HG02852 (cell line): ENCODE data around the gene MBNL2.
"Not testable (repeated sequence)": the region's sequence is repeated elsewhere in the genome, so short reads cannot be mapped to it uniquely, and the experiment has no call there.

Experiments used
- ATAC-seq: cut with Tn5 transposase; IDR thresholded peaks from one replicate; pipeline ENCODE4 v1.9.1; 2021; ENCODE audit warnings: mild to moderate bottlenecking, moderate library complexity; ENCODE audit not compliant: unreplicated experiment

The MBNL2 gene

GRCh38 chr13:97341135-97341534, 119.0 kb downstream of the MBNL2 start:
- ATAC-seq: no peak

- ATAC-seq: no peak
Observed at GRCh38 chr13:97342136-97342535, 120.0 kb downstream of the MBNL2 start.

- no peak for ATAC-seq
Observed at GRCh38 chr13:97342936-97343335, 120.8 kb downstream of the MBNL2 start.

GRCh38 chr13:97344265-97345175, 122.4 kb downstream of the MBNL2 start:
- no peak for ATAC-seq

DNA sequence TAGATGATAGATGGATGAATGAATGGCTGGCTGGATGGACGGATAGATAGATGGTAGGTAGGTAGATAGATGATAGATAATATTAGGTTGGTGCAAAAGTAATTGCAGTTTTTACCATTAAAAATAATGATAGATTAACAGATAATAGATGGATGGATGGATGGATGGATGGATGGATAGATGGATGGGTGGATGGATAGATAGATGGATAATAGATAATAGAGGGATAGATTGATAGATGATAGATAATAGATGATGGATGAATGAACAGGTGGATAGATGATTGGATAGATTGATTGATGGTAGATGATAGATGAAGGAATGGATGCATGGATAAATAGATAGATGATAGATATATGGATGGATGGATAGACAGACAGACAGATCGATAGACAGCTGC, 124.0 kb downstream of the MBNL2 start:
- ATAC-seq: no peak

GRCh38 chr13:97346561-97347254, 124.6 kb downstream of the MBNL2 start:
- ATAC-seq: no peak

- ATAC-seq: no peak
Observed at GRCh38 chr13:97347255-97347932, 125.3 kb downstream of the MBNL2 start.

GRCh38 chr13:97348569-97349100, 126.5 kb downstream of the MBNL2 start:
- ATAC-seq: no peak

GRCh38 chr13:97352012-97352411, 129.9 kb downstream of the MBNL2 start:
- not testable (repeated sequence) for ATAC-seq

- no peak for ATAC-seq
Observed at GRCh38 chr13:97352815-97353214, 130.7 kb downstream of the MBNL2 start.

GRCh38 chr13:97353927-97354675, 132.0 kb downstream of the MBNL2 start:
- ATAC-seq: no peak

- ATAC-seq: no peak
Observed at GRCh38 chr13:97354808-97355207, 132.7 kb downstream of the MBNL2 start.

DNA sequence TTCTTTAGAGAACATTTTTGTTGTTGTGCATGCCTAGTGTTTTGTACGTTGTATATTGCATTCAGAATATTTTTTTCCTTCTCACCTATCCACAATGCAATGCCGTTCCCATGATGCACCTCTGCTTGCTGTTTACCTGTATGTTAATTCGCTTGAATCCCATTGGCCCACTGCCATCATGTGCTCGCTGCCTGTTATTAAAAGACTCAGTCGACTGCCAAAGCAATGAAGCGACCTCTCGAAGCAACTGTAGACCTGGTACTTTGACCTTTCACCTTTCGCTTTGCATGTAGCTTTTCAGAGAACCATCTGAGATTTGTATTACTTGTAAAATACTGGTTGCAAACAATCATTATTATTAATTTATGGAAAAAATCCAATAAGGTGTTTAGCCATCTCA, 134.5 kb downstream of the MBNL2 start:
- no peak for ATAC-seq

DNA sequence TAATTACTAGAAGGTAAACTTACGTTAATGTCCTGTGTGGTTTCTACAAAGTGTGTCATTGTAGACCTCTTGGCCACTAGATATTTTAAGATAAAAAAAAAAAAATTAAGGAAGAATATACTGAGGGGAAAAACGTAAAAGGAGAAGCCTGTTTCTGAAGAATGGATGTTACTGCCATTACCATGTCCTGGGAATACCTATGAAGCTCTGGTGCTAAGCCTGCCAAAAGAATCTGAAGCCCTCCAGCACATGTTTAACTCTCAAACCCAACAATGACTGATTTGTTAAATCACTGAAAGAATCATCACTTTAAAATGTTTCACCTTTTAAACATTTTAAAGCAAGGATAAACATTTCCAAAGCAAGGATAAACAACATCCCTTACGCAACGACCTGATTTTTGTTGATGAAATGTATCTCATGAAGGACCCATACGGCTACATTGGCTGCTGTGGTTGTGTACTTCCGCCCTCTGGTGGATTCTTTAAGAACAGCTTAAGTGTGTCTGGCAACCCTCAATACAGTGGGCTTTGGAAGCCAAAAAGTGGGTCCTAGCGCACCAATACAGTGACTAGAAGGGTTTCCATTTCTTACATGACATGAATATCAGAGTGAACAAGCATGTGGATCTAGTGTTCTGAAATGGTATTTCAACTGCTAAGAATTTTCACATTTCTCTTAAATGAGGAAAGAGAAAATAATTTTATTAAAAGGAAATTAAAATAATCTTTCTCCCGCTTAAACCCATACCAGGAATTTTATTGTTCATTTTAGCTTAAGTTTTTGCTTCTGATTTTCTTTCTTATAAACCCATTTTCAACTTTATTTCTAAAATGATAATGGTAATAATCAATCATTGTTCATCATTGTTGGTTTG, 137.3 kb downstream of the MBNL2 start:
- ATAC-seq: peak; percentile 97

DNA sequence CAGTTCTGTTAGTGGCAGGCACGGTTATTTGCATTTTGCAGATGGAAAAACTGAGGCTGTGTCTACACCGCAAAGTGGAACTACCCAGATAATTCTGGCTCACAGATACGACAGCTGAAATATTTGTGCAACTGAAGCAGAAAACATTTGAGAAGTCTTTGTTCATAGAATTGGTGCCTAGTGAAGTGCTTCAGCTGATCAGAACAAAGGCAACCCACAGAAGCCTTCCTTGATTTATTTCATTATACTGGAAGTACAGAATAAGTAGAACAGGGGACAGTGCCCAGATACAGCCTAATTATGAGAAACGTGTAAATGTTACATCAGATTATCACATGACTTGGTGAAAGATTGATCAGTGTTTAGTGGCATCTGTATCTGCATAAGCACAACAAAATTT, 138.5 kb downstream of the MBNL2 start:
- ATAC-seq: no peak

- no peak for ATAC-seq
Observed at GRCh38 chr13:97364031-97364430, 141.9 kb downstream of the MBNL2 start.

- no peak for ATAC-seq
Observed at GRCh38 chr13:97364827-97365226, 142.7 kb downstream of the MBNL2 start.

DNA sequence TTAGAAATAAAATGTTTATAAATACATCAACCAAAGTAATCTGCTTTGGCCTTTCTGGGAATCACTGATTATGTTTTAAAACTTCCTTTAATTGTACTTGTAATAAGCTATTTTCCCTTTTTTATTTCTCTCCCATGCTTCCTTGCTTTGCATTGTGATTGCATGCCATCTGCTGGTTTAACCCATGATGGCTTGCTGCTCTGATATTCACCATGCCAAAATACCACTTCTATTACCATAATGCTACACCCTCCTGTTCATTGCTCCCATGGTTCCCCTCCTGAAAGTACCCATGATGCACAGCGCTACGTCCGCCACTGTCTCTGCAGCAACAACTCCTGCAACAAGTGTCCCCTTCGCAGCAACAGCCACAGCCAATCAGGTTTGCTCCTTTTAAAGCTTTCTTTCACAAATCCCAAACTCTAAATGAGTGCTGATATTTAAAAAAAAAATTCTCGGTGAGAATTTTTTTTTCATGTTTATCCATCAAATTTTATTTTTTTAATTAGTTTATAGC, 144.1 kb downstream of the MBNL2 start:
- ATAC-seq: no peak

DNA sequence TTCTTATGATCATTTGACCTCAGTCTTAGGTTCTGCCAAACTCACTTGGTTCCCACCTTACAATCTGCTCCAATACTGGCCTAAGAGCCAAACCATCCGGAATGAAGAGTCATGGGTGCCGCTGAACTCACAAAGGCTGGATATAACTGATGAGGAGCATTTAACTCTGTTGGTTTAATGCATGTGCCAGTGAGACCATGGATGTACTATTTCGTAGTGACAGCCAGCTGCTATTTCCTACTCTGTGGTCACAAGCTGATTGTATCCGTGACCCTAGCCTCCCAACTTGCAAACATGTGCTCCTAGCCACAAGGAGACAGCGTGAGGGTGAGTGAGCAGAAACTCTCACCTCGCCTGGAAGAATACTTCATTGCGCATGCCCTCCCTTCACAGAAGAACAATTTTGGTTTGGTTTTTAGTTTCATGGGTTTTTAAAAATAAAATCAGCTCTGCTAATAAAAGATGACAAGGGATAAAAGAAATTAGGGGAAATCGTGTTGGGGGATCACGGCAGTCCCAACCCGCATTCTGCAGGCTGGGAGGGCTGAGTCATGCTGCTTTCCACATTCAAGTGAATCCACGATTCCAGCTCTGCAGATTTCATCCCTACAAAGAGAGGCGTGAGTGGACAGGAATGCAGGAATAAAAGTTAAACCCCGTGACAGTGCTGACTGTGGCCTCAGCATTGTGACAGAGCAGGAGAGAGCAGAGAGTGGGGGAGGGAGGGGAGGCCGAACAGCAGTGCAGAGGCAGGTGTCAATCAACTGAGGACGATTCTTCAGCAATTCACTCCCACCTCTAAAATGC, 145.1 kb downstream of the MBNL2 start:
- peak; percentile 38 for ATAC-seq
